Liver (tissue), 2 donors: ENCODE data around the gene ADAM10.

Experiments
- CTCF ChIP-seq: fragments of 150-350 bp; IDR thresholded peaks from 2 replicates; pipeline ENCODE4 v1.5.1; 2017; ENCODE audit warnings: improper control_type of control experiment, low read depth, low read length; ENCODE audit not compliant: missing input control
- FOXA1 ChIP-seq: IDR thresholded peaks from 2 replicates; pipeline ENCODE4 v1.6.1; 2016; ENCODE audit warnings: antibody characterized with exemption
- MAX ChIP-seq: IDR thresholded peaks from 2 replicates; pipeline ENCODE4 v1.6.1; 2016; ENCODE audit warnings: antibody characterized with exemption
- donor health status: healthy.

- TF ChIP-seq MAX = no peak
- TF ChIP-seq CTCF = no peak
- TF ChIP-seq FOXA1 = no peak
These were observed 196.8 kb downstream of the ADAM10 start for GRCh38 chr15:58552505-58553364.
